Endothelial cell of umbilical vein (primary cell): Measurements from ENCODE around the gene LRG1. TPM values are rescaled to one million over a fixed set of nuclear protein-coding genes. Genes with fewer than 3 reads are reported as not detected.
A peak's percentile ranks its signal among the peaks of the same experiment; 100 is the strongest.

ENCODE experiments used
- BruUV-seq: library from RNA; stranded (reverse); fragments of 400-500 nt; replicated peaks from 2 replicates; lab custom pipeline; 2021; lab: Mats Ljungman, UMichigan
- CTCF ChIA-PET: fragments of 300-600, 350-600 bp; sonication (Branson Sonifier 250); formaldehyde crosslinking; loops from one replicate; lab custom pipeline; 2021; ENCODE audit warnings: antibody characterized with exemption, inconsistent platforms; lab: Charles Lee
- POLR2A ChIA-PET: fragments of 300-600, 350-600 bp; sonication (Branson Sonifier 250); formaldehyde crosslinking; loops from one replicate; lab custom pipeline; 2021; ENCODE audit warnings: antibody characterized with exemption, inconsistent platforms; lab: Charles Lee
- DNase-seq: peaks from one replicate; pipeline ENCODE4 v3.0.0-alpha.2; 2011; ENCODE audit warnings: low read depth, low spot score
- FAIRE-seq: peaks from 2 replicates; lab custom pipeline; 2011; peaks lifted over from hg19 to GRCh38; lab: Jason Lieb, UNC
- H2AFZ ChIP-seq: 2 replicates; pipeline ENCODE4 v1.6.0; 2012; ENCODE audit warnings: low read depth, low read length, control low read depth, inconsistent platforms
- H3K27ac ChIP-seq: 2 replicates; pipeline ENCODE4 v1.5.1; 2011; ENCODE audit warnings: low read depth, mild to moderate bottlenecking, control low read depth, low read length, moderate library complexity; ENCODE audit not compliant: insufficient read depth
- H3K27me3 ChIP-seq, 2 experiments: 2 replicates each; pipeline versions ENCODE4 v1.6.0 to v1.6.1; 2011; ENCODE audit warnings: low read length in 2 of 2, mixed read lengths in 1 of 2; ENCODE audit not compliant: control insufficient read depth in 2 of 2, insufficient read depth in 2 of 2
- H3K36me3 ChIP-seq, 2 experiments: 2 replicates in 1 of 2; 3 replicates in 1 of 2; pipeline ENCODE4 v1.5.1; 2011; ENCODE audit warnings: low read length in 2 of 2, mild to moderate bottlenecking in 1 of 2, moderate library complexity in 1 of 2; ENCODE audit not compliant: control insufficient read depth in 2 of 2, insufficient read depth in 2 of 2; ENCODE audit errors: extremely low read depth in 1 of 2
- H3K4me1 ChIP-seq: 3 replicates; pipeline ENCODE4 v1.5.1; 2011; ENCODE audit warnings: mild to moderate bottlenecking, low read length; ENCODE audit not compliant: control insufficient read depth, insufficient read depth; ENCODE audit errors: extremely low read depth
- H3K4me2 ChIP-seq: 2 replicates; pipeline ENCODE4 v1.6.1; 2011; ENCODE audit warnings: low read length, control low read depth, mixed read lengths; ENCODE audit not compliant: insufficient read depth
- H3K4me3 ChIP-seq, 3 experiments: fragments of 200-600 bp in 1 of 3; sonication (generic), shearing (Covaris generic) in 1 of 3; replicated peaks in 1 of 3; 2 replicates each; pipeline ENCODE4 v1.5.1; 2011 to 2016; ENCODE audit warnings: control low read depth in 3 of 3, low read length in 3 of 3, mild to moderate bottlenecking in 2 of 3, inconsistent platforms in 1 of 3, low read depth in 1 of 3, moderate library complexity in 1 of 3; ENCODE audit not compliant: insufficient read depth in 1 of 3
- H3K79me2 ChIP-seq: 2 replicates; pipeline ENCODE4 v1.6.0; 2012; ENCODE audit warnings: low read length, inconsistent platforms; ENCODE audit not compliant: control insufficient read depth, insufficient read depth
- H3K9ac ChIP-seq: replicated peaks from 2 replicates; pipeline ENCODE3; 2011; ENCODE audit warnings: low read length, control low read depth; ENCODE audit not compliant: insufficient read depth; ENCODE audit errors: extremely low read depth
- H3K9me1 ChIP-seq: replicated peaks from 3 replicates; pipeline ENCODE4 v1.6.0; 2011; ENCODE audit warnings: mild to moderate bottlenecking, low read length; ENCODE audit not compliant: control insufficient read depth, insufficient read depth; ENCODE audit errors: extremely low read depth
- H3K9me3 ChIP-seq: replicated peaks from 2 replicates; pipeline ENCODE4 v1.5.1; 2012; ENCODE audit warnings: low read length, inconsistent platforms; ENCODE audit not compliant: control insufficient read depth, insufficient read depth
- H4K20me1 ChIP-seq: replicated peaks from 2 replicates; pipeline ENCODE3; 2011; ENCODE audit warnings: mild to moderate bottlenecking, low read length; ENCODE audit not compliant: control insufficient read depth, insufficient read depth; ENCODE audit errors: extremely low read depth
- EZH2 ChIP-seq: IDR thresholded peaks from 2 replicates; pipeline ENCODE4 v1.6.1; 2012; ENCODE audit warnings: borderline replicate concordance, low read depth, mild to moderate bottlenecking, moderate library complexity, low read length, inconsistent platforms; ENCODE audit not compliant: severe bottlenecking
- FOS ChIP-seq: IDR thresholded peaks from 2 replicates; pipeline ENCODE4 v1.6.1; 2011; ENCODE audit warnings: mild to moderate bottlenecking, low read length, moderate library complexity, borderline replicate concordance; ENCODE audit not compliant: insufficient read depth
- GATA2 ChIP-seq: IDR thresholded peaks from 2 replicates; pipeline ENCODE4 v1.7.0; 2011; ENCODE audit warnings: low read depth, mild to moderate bottlenecking, moderate library complexity, mixed read lengths, low read length; ENCODE audit not compliant: insufficient read length, insufficient read depth
- JUN ChIP-seq: IDR thresholded peaks from 2 replicates; pipeline ENCODE4 v1.6.1; 2011; ENCODE audit warnings: borderline replicate concordance, low read depth; ENCODE audit not compliant: insufficient read length, insufficient read depth
- MAX ChIP-seq: IDR thresholded peaks from 2 replicates; pipeline ENCODE4 v1.6.1; 2011; ENCODE audit not compliant: insufficient read depth, insufficient read length
- MYC ChIP-seq: IDR thresholded peaks from one replicate; pipeline ENCODE4 v1.6.1; 2011; ENCODE audit warnings: mild to moderate bottlenecking, low read depth, low read length
- POLR2A ChIP-seq: IDR thresholded peaks from 2 replicates; pipeline ENCODE4 v1.6.1; 2012; ENCODE audit warnings: low read depth, mild to moderate bottlenecking, control low read depth, low read length
- POLR2AphosphoS5 ChIP-seq: IDR thresholded peaks from 2 replicates; pipeline ENCODE4 v1.6.1; 2012; ENCODE audit warnings: low read depth, mild to moderate bottlenecking, control low read depth, low read length, moderate library complexity; ENCODE audit not compliant: insufficient read depth
- dilution Hi-C: fragments of 300-500 bp; cut with MboI; formaldehyde crosslinking; loops from one replicate; pipeline ENCODE4 v1.15.0; 2019; ENCODE audit warnings: low sequenced_read_pairs; ENCODE audit not compliant: extremely low pct_ligation_motif_present
- intact Hi-C: fragments of 100-400 bp; cut with micrococcal nuclease; formaldehyde crosslinking; loops from one replicate; pipeline ENCODE4 v1.10.0; 2022
- polyA plus RNA-seq, 4 experiments: library from polyadenylated mRNA; depleted of rRNA in 3 of 4; stranded (reverse) in 3 of 4; unstranded in 1 of 4; fragments of >200 nt; gene quantifications; 2 replicates each; pipeline versions ENCODE4 v1.2.1 to v1.2.3, GENCODE V29; 2011 to 2012; ENCODE audit warnings: missing spikeins in 1 of 4
- total RNA-seq: library from RNA; stranded (reverse); gene quantifications from 2 replicates; pipeline ENCODE4 v1.2.3, GENCODE V29; 2021
- TF ChIP-seq, protein P1 (sequence below), 2 donors: IDR thresholded peaks; 1 replicate in 1 of 2; 2 replicates in 1 of 2; pipeline ENCODE4 v1.5.1; 2011; ENCODE audit warnings: low read length in 2 of 2, mild to moderate bottlenecking in 2 of 2, moderate library complexity in 2 of 2, control low read depth in 1 of 2, inconsistent platforms in 1 of 2, low read depth in 1 of 2; ENCODE audit not compliant: insufficient read depth in 1 of 2; ENCODE audit errors: extremely low read depth in 1 of 2

LRG1 gene
- total and polyA plus RNA-seq, 2 donors (not counting 3 experiments of a cell fraction or from before 2014, with no cell fraction given) = 0.21 to 0.31 TPM

- intact Hi-C loops (loop anchor here (1.0 to 5.0 kb wide), 4 partner anchors 8 to 147 kb away; partner anchors contain the start of genes DPP9 and SEMA6B), dilution Hi-C loops (no loop called here)
- H4K20me1 ChIP-seq = no peaks in the 10 kb centered on the region
- peaks cover 24% of the 10 kb centered on the region for H3K4me1 ChIP-seq
- H3K36me3 ChIP-seq = peaks cover 0 to 11% of the 10 kb centered on the region in 2 experiments
- ChIA-PET POLR2A (interaction anchor here (0.8 to 1.0 kb wide), 2 partner anchors 51 to 59 kb away, joined by 5 to 8 read pairs; no protein-coding TSS in a partner anchor), CTCF (interaction anchor here (0.7 to 5.7 kb wide), 18 partner anchors 9 to 308 kb away, joined by 3 to 75 read pairs (median 5); partner anchors contain the start of gene SEMA6B)
- H2AFZ ChIP-seq = no peak overlapping the region
- peak overlapping the region; percentile 99 for H3K27ac ChIP-seq
- H3K4me3 ChIP-seq = no peak overlapping the region
- H3K9me1 ChIP-seq = no peaks in the 10 kb centered on the region
- TF ChIP-seq JUN = peak; percentile 94
- peak; percentile 53 for TF ChIP-seq POLR2A
- TF ChIP-seq MYC = peak; percentile 64
- TF ChIP-seq, protein P1, sequence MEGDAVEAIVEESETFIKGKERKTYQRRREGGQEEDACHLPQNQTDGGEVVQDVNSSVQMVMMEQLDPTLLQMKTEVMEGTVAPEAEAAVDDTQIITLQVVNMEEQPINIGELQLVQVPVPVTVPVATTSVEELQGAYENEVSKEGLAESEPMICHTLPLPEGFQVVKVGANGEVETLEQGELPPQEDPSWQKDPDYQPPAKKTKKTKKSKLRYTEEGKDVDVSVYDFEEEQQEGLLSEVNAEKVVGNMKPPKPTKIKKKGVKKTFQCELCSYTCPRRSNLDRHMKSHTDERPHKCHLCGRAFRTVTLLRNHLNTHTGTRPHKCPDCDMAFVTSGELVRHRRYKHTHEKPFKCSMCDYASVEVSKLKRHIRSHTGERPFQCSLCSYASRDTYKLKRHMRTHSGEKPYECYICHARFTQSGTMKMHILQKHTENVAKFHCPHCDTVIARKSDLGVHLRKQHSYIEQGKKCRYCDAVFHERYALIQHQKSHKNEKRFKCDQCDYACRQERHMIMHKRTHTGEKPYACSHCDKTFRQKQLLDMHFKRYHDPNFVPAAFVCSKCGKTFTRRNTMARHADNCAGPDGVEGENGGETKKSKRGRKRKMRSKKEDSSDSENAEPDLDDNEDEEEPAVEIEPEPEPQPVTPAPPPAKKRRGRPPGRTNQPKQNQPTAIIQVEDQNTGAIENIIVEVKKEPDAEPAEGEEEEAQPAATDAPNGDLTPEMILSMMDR (IDR thresholded peaks at IDR 0.05; ENCODE audit: extremely low read depth in 1 of 2, insufficient read depth in 1 of 2, low read depth in 1 of 2, low read length in 2 of 2) = no peak
- TF ChIP-seq EZH2 = no peak
- peak; percentile 94 for TF ChIP-seq POLR2AphosphoS5
- TF ChIP-seq MAX = no peak
- no peak for TF ChIP-seq GATA2
- peak; percentile 93 for TF ChIP-seq FOS
- no peaks in the 10 kb centered on the region for H3K79me2 ChIP-seq
- H3K4me2 ChIP-seq = peak overlapping the region; percentile 53
- TSS peak; percentile 95 for BruUV-seq
- H3K9ac ChIP-seq = peak overlapping the region; percentile 82
- peak; percentile 100 for FAIRE-seq
- no peaks in the 10 kb centered on the region for H3K27me3 ChIP-seq
- H3K9me3 ChIP-seq = no peaks in the 10 kb centered on the region
- DNase-seq = peak; percentile 97
Observed at GRCh38 chr19:4575267-4576015, 35.6 kb upstream of the LRG1 start.
